Measurements from ENCODE around the gene REPS1.

- no peak for TF ChIP-seq CTCF (IDR thresholded peaks at IDR 0.05)
- no peak for TF ChIP-seq TCF7L2 (IDR thresholded peaks at IDR 0.05; ENCODE audit: low read depth, low read length)
Observed at GRCh38 chr6:139029470-139030227, 41.6 kb upstream of the REPS1 start.

All from Panc1 (cell line).